DOHH2 (cell line): ENCODE data around the gene RPTOR.

Source experiments
- H3F3A ChIP-seq: fragments of 200-600 bp; sonication (generic), shearing (Covaris generic); 2 replicates; pipeline ENCODE4 v1.6.0; 2016; ENCODE audit warnings: antibody characterized with exemption, mild to moderate bottlenecking; ENCODE audit not compliant: control insufficient read depth, insufficient read depth
- H3K27ac ChIP-seq: fragments of 200-600 bp; sonication (generic); 2 replicates; pipeline ENCODE4 v1.5.1; 2014; ENCODE audit warnings: low read depth, mild to moderate bottlenecking, low read length, moderate library complexity
- H3K27me3 ChIP-seq: fragments of 200-600 bp; sonication (generic); 2 replicates; pipeline ENCODE4 v1.6.1; 2014; ENCODE audit warnings: mild to moderate bottlenecking, low read length, mixed read lengths; ENCODE audit not compliant: control insufficient read depth
- H3K36me3 ChIP-seq: fragments of 200-600 bp; sonication (generic); 2 replicates; pipeline ENCODE4 v1.6.1; 2014; ENCODE audit warnings: mild to moderate bottlenecking, low read length, moderate library complexity, mixed read lengths; ENCODE audit not compliant: control insufficient read depth
- H3K4me1 ChIP-seq: fragments of 200-600 bp; sonication (generic); 2 replicates; pipeline ENCODE4 v1.6.1; 2014; ENCODE audit warnings: mild to moderate bottlenecking, low read length, mixed read lengths; ENCODE audit not compliant: control insufficient read depth
- H3K4me2 ChIP-seq: fragments of 200-600 bp; sonication (generic); 2 replicates; pipeline ENCODE4 v1.6.0; 2014; ENCODE audit warnings: mild to moderate bottlenecking, low read length, moderate library complexity
- H3K4me3 ChIP-seq: fragments of 200-600 bp; sonication (generic); 2 replicates; pipeline ENCODE4 v1.5.1; 2014; ENCODE audit warnings: mild to moderate bottlenecking, low read length, mixed read lengths
- H3K79me2 ChIP-seq: fragments of 200-600 bp; sonication (generic); 2 replicates; pipeline ENCODE4 v1.6.1; 2014; ENCODE audit warnings: mild to moderate bottlenecking, low read length, mixed read lengths; ENCODE audit not compliant: control insufficient read depth
- H3K9me2 ChIP-seq: fragments of 200-600 bp; sonication (generic); replicated peaks from 2 replicates; pipeline ENCODE4 v1.6.1; 2014; ENCODE audit warnings: mild to moderate bottlenecking, low read length, mixed read lengths; ENCODE audit not compliant: control insufficient read depth
- H3K9me3 ChIP-seq: fragments of 200-600 bp; sonication (generic); 2 replicates; pipeline ENCODE4 v1.6.1; 2014; ENCODE audit warnings: antibody characterized with exemption, low read length, mixed read lengths; ENCODE audit not compliant: control insufficient read depth, insufficient read depth
- H4K20me1 ChIP-seq: fragments of 200-600 bp; sonication (generic); 2 replicates; pipeline ENCODE4 v1.6.0; 2014; ENCODE audit warnings: low read depth, mild to moderate bottlenecking, antibody characterized with exemption, low read length, moderate library complexity; ENCODE audit not compliant: control insufficient read depth, insufficient read depth
- EZH2phosphoT487 ChIP-seq: fragments of 200-600 bp; sonication (generic); IDR thresholded peaks from 2 replicates; pipeline ENCODE4 v1.6.1; 2017; ENCODE audit warnings: borderline replicate concordance, mild to moderate bottlenecking, antibody characterized with exemption, low read length, moderate library complexity, mixed read lengths
- TF ChIP-seq, protein P1 (sequence below): fragments of 200-600 bp; sonication (generic); IDR thresholded peaks from one replicate; pipeline ENCODE4 v1.5.1; 2014; ENCODE audit warnings: antibody characterized with exemption, mild to moderate bottlenecking, low read depth, low read length; ENCODE audit not compliant: poor library complexity, severe bottlenecking

Gene RPTOR

DNA sequence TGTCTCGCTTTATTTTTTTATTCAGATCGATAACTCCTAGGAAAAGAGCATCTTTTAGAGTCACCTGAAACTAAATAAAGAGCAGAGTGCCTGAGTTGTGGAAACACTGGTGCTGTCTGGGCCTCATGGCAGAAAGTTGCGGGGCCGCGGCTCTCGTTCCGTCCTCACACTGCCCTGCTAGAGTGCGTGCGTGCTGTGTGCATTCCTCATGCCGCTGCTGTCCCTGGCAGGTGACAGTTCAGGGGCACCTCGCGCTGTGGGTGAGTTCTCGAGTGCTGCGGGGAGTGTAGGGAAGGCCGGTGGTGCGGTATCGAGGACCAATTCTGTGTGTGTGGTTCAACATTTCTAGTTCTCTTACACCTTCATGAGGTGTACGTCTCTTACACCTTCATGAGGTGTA, 136.6 kb downstream of the RPTOR start:
- no peaks in the 10 kb centered on the region for H3K9me2 ChIP-seq
- peaks cover 7% of the 10 kb centered on the region for H3K4me1 ChIP-seq
- no peaks in the 10 kb centered on the region for H4K20me1 ChIP-seq

DNA sequence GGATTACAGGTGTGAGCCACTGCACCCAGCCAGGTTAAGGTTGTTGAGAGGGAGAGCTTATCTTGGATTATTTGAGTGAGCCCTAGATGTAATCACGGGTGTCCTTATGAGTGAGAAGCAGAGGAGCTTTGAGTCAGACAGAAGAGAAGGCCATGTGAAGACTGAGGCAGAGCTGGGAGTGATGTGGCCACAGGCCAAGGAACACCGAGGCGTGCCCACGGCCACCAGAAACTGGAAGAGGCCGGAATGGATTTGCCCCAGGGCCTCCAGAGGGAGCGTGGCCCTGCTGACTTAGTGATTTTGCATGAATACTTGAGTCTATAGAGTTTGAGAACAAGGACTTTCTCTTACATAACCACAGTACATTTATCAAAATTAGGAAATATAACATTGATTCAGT, 137.7 kb downstream of the RPTOR start:
- H3K9me2 ChIP-seq, result no peaks in the 10 kb centered on the region
- no peak overlapping the region for H3K27ac ChIP-seq
- H3K9me3 ChIP-seq, result no peaks in the 10 kb centered on the region
- H3K27me3 ChIP-seq, result no peaks in the 10 kb centered on the region
- peaks cover 38% of the 10 kb centered on the region for H3K79me2 ChIP-seq
- no peak overlapping the region for H3K4me2 ChIP-seq
- no peaks in the 10 kb centered on the region for H4K20me1 ChIP-seq
- no peak for TF ChIP-seq EZH2phosphoT487
- TF ChIP-seq, protein P1, sequence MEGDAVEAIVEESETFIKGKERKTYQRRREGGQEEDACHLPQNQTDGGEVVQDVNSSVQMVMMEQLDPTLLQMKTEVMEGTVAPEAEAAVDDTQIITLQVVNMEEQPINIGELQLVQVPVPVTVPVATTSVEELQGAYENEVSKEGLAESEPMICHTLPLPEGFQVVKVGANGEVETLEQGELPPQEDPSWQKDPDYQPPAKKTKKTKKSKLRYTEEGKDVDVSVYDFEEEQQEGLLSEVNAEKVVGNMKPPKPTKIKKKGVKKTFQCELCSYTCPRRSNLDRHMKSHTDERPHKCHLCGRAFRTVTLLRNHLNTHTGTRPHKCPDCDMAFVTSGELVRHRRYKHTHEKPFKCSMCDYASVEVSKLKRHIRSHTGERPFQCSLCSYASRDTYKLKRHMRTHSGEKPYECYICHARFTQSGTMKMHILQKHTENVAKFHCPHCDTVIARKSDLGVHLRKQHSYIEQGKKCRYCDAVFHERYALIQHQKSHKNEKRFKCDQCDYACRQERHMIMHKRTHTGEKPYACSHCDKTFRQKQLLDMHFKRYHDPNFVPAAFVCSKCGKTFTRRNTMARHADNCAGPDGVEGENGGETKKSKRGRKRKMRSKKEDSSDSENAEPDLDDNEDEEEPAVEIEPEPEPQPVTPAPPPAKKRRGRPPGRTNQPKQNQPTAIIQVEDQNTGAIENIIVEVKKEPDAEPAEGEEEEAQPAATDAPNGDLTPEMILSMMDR, result no peak
- no peaks in the 10 kb centered on the region; the same call in 1 of the 2 replicates for H3F3A ChIP-seq
- no peak overlapping the region for H3K4me3 ChIP-seq
- no peaks in the 10 kb centered on the region; the same call in 1 of the 2 replicates for H3K36me3 ChIP-seq
- H3K4me1 ChIP-seq, result peaks cover 10% of the 10 kb centered on the region

More for the DNA sequence above, 136.6 kb downstream of the RPTOR start:
- Histone ChIP-seq H3K36me3 (no peaks in the 10 kb centered on the region; the same call in 1 of the 2 replicates), H3K4me3 (no peak overlapping the region), H3K9me3 (no peaks in the 10 kb centered on the region), H3K4me2 (no peak overlapping the region), H3F3A (no peaks in the 10 kb centered on the region; the same call in 1 of the 2 replicates), H3K27me3 (no peaks in the 10 kb centered on the region), H3K27ac (no peak overlapping the region), H3K79me2 (peaks cover 40% of the 10 kb centered on the region)
- TF ChIP-seq EZH2phosphoT487, result no peak
- TF ChIP-seq, protein P1, result no peak

DNA sequence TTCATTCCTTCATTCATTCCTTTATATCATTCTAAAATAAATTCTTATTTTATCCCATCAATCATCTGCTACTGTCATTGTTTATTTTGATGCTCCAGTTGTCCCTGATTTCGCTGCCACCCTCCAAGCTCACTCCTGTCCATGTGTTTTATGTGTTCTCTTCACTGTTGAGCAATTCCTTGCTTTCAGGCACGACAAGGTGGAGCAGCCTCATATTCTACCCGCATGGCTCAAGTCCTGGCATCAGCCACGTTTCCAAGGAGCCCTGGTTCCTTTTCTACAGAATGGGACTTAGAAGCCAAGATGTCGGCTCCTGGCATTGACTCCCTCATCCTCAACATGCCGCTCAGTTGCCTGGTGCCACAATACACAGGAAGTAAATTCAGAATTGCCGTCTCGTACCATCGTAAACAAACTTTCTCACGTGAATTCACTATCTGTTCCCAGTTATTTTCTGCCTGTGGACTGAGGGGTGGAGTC, 139.0 kb downstream of the RPTOR start:
- Histone ChIP-seq H3K27ac (no peak overlapping the region), H3K9me3 (no peaks in the 10 kb centered on the region), H3K4me1 (peaks cover 10% of the 10 kb centered on the region), H3F3A (no peaks in the 10 kb centered on the region; the same call in 1 of the 2 replicates), H3K9me2 (no peaks in the 10 kb centered on the region), H3K79me2 (peaks cover 29% of the 10 kb centered on the region), H4K20me1 (no peaks in the 10 kb centered on the region), H3K4me2 (no peak overlapping the region), H3K27me3 (no peaks in the 10 kb centered on the region), H3K36me3 (no peaks in the 10 kb centered on the region; the same call in 1 of the 2 replicates), H3K4me3 (no peak overlapping the region)
- TF ChIP-seq EZH2phosphoT487, result no peak
- TF ChIP-seq, protein P1, result no peak
